SK-N-SH treated with all-trans-retinoic acid at 6 μM for 48 hours (cell line): ENCODE measurements around the gene MRPS27.
A peak's percentile ranks its signal among the peaks of the same experiment; 100 is the strongest.

Source experiments
- ATAC-seq: fragments of 200-7000 bp; cut with Tn5 transposase; 3 replicates; pipeline ENCODE4 v1.9.1; 2020; ENCODE audit warnings: mild to moderate bottlenecking, moderate library complexity
- ARNTL ChIP-seq: fragments of 450-650 bp; formaldehyde crosslinking; IDR thresholded peaks from 2 replicates; pipeline ENCODE4 v1.5.0; 2020; ENCODE audit warnings: low read depth, mild to moderate bottlenecking, moderate library complexity, borderline replicate concordance
- BACH2 ChIP-seq: fragments of 250-450 bp; sonication (Bioruptor Pico); IDR thresholded peaks from 2 replicates; pipeline ENCODE4 v1.9.0; 2021; ENCODE audit warnings: mild to moderate bottlenecking, borderline replicate concordance
- CSDC2 ChIP-seq: fragments of 250-450 bp; sonication (Bioruptor Pico); IDR thresholded peaks from 2 replicates; pipeline ENCODE4 v1.5.0; 2020; ENCODE audit warnings: mild to moderate bottlenecking, moderate library complexity
- ESRRG ChIP-seq: fragments of 250-450 bp; sonication (Bioruptor Pico); IDR thresholded peaks from 2 replicates; pipeline ENCODE4 v1.6.1; 2021; ENCODE audit warnings: mild to moderate bottlenecking
- GLIS3 ChIP-seq: fragments of 250-450 bp; sonication (Bioruptor Pico); IDR thresholded peaks from 2 replicates; pipeline ENCODE4 v1.5.0; 2020; ENCODE audit warnings: mild to moderate bottlenecking, moderate library complexity
- ISL1 ChIP-seq: fragments of 250-450 bp; sonication (Bioruptor Pico); IDR thresholded peaks from 2 replicates; pipeline ENCODE4 v2.1.2; 2022; ENCODE audit warnings: mild to moderate bottlenecking, moderate library complexity
- OSR1 ChIP-seq: fragments of 250-450 bp; sonication (Bioruptor Pico); IDR thresholded peaks from 2 replicates; pipeline ENCODE4 v1.8.0; 2022; ENCODE audit warnings: moderate library complexity, mild to moderate bottlenecking, inconsistent platforms
- PPARA ChIP-seq: fragments of 250-450 bp; sonication (Bioruptor Pico); IDR thresholded peaks from 2 replicates; pipeline ENCODE4 v1.5.0; 2020; ENCODE audit warnings: mild to moderate bottlenecking, borderline replicate concordance
- RARB ChIP-seq: fragments of 250-450 bp; sonication (Bioruptor Pico); IDR thresholded peaks from 2 replicates; pipeline ENCODE4 v1.8.0; 2021; ENCODE audit warnings: mild to moderate bottlenecking, moderate library complexity
- SNAI2 ChIP-seq: fragments of 250-450 bp; sonication (Bioruptor Pico); IDR thresholded peaks from 2 replicates; pipeline ENCODE4 v1.5.0; 2020; ENCODE audit warnings: mild to moderate bottlenecking, moderate library complexity
- TCF4 ChIP-seq: fragments of 250-450 bp; sonication (Bioruptor Pico); IDR thresholded peaks from 2 replicates; pipeline ENCODE4 v1.8.0; 2021; ENCODE audit warnings: mild to moderate bottlenecking, moderate library complexity, borderline replicate concordance
- TOX ChIP-seq: fragments of 250-450 bp; sonication (Bioruptor Pico); IDR thresholded peaks from 2 replicates; pipeline ENCODE4 v1.8.0; 2021; ENCODE audit warnings: mild to moderate bottlenecking, moderate library complexity, borderline replicate concordance
- ZC3H10 ChIP-seq: fragments of 250-450 bp; sonication (Bioruptor Pico); IDR thresholded peaks from 2 replicates; pipeline ENCODE4 v1.5.1; 2021; ENCODE audit warnings: mild to moderate bottlenecking, moderate library complexity
- ZFP3 ChIP-seq: fragments of 250-450 bp; sonication (Bioruptor Pico); IDR thresholded peaks from 2 replicates; pipeline ENCODE4 v1.5.0; 2020; ENCODE audit warnings: mild to moderate bottlenecking, moderate library complexity
- ZFP30 ChIP-seq: fragments of 450-650 bp; formaldehyde crosslinking; IDR thresholded peaks from 2 replicates; pipeline ENCODE4 v1.5.0; 2022; ENCODE audit warnings: mild to moderate bottlenecking, moderate library complexity
- ZNF565 ChIP-seq: fragments of 450-650 bp; formaldehyde crosslinking; conservative IDR thresholded peaks from 2 replicates; pipeline ENCODE4 v1.5.0; 2020; ENCODE audit warnings: low read depth, mild to moderate bottlenecking, moderate library complexity
- ZNF70 ChIP-seq: fragments of 450-650 bp; formaldehyde crosslinking; IDR thresholded peaks from 2 replicates; pipeline ENCODE4 v1.5.0; 2020; ENCODE audit warnings: mild to moderate bottlenecking, moderate library complexity
- ZNF8 ChIP-seq: fragments of 450-650 bp; formaldehyde crosslinking; IDR thresholded peaks from 2 replicates; pipeline ENCODE4 v1.5.0; 2020; ENCODE audit warnings: mild to moderate bottlenecking, moderate library complexity
- TF ChIP-seq, protein P1 (sequence below): fragments of 250-450 bp; sonication (Bioruptor Pico); IDR thresholded peaks from 2 replicates; pipeline ENCODE4 v1.8.0; 2021; ENCODE audit warnings: low read depth, mild to moderate bottlenecking, moderate library complexity, borderline replicate concordance
- TF ChIP-seq, protein P2 (sequence below): fragments of 250-450 bp; sonication (Bioruptor Pico); IDR thresholded peaks from 2 replicates; pipeline ENCODE4 v1.8.0; 2020; ENCODE audit warnings: mild to moderate bottlenecking, moderate library complexity, borderline replicate concordance
- TF ChIP-seq, protein P3 (sequence below): fragments of 250-450 bp; sonication (Bioruptor Pico); IDR thresholded peaks from 2 replicates; pipeline ENCODE4 v1.5.0; 2020; ENCODE audit warnings: mild to moderate bottlenecking, moderate library complexity

MRPS27 gene

DNA sequence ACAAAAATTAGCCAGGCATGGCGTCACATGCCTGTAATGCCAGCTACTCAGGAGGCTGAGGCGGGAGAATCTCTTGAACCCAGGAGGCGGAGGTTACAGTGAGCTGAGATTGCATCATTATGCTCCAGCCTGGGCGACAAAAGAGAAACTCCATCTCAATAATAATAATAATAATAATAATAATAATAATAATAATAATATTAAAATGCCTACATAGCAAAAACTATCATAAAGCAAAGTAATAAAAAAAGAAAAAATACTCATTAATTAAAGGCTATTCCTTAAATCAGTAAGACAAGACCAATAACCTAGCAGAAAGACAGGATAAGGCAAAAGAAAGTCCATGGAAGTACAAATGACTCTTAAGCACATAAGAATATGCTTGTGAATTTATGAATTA lies 50.0 kb downstream of the MRPS27 start:
- ATAC-seq, result no peak

DNA sequence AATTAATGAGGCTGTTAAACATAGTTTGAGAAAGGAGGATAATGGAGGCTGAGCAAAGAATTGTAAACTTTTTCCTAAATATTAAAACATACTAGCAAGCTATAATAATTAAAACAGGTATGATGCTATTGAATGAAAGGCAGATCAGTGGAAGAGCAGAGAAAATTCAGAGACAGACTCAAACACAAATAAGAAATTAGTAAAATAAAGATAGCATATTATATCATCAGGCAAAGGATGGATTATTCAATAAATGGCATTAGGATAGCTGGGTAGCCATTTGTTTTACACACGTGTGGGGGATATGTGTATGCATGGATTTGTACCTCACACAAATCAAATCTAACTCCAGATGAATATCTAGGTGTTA lies 50.6 kb downstream of the MRPS27 start:
- no peak for ATAC-seq
- TF ChIP-seq ZNF70 (no peak), OSR1 (CRISPR knock-in tag) (no peak), ESRRG (CRISPR knock-in tag) (no peak), PPARA (CRISPR knock-in tag) (no peak), TOX (CRISPR knock-in tag) (no peak)

More for the DNA sequence above, 50.0 kb downstream of the MRPS27 start:
- TF ChIP-seq ISL1 (CRISPR knock-in tag), result no peak
- TF ChIP-seq CSDC2 (CRISPR knock-in tag), result no peak
- TF ChIP-seq, protein P1, sequence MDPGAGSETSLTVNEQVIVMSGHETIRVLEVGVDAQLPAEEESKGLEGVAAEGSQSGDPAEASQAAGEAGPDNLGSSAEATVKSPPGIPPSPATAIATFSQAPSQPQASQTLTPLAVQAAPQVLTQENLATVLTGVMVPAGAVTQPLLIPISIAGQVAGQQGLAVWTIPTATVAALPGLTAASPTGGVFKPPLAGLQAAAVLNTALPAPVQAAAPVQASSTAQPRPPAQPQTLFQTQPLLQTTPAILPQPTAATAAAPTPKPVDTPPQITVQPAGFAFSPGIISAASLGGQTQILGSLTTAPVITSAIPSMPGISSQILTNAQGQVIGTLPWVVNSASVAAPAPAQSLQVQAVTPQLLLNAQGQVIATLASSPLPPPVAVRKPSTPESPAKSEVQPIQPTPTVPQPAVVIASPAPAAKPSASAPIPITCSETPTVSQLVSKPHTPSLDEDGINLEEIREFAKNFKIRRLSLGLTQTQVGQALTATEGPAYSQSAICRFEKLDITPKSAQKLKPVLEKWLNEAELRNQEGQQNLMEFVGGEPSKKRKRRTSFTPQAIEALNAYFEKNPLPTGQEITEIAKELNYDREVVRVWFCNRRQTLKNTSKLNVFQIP (CRISPR knock-in tag), result no peak
- no peak for TF ChIP-seq BACH2 (CRISPR knock-in tag)
- no peak for TF ChIP-seq GLIS3 (CRISPR knock-in tag)
- TF ChIP-seq, protein P2, sequence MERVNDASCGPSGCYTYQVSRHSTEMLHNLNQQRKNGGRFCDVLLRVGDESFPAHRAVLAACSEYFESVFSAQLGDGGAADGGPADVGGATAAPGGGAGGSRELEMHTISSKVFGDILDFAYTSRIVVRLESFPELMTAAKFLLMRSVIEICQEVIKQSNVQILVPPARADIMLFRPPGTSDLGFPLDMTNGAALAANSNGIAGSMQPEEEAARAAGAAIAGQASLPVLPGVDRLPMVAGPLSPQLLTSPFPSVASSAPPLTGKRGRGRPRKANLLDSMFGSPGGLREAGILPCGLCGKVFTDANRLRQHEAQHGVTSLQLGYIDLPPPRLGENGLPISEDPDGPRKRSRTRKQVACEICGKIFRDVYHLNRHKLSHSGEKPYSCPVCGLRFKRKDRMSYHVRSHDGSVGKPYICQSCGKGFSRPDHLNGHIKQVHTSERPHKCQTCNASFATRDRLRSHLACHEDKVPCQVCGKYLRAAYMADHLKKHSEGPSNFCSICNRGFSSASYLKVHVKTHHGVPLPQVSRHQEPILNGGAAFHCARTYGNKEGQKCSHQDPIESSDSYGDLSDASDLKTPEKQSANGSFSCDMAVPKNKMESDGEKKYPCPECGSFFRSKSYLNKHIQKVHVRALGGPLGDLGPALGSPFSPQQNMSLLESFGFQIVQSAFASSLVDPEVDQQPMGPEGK, result no peak
- TF ChIP-seq TCF4 (CRISPR knock-in tag), result no peak

DNA sequence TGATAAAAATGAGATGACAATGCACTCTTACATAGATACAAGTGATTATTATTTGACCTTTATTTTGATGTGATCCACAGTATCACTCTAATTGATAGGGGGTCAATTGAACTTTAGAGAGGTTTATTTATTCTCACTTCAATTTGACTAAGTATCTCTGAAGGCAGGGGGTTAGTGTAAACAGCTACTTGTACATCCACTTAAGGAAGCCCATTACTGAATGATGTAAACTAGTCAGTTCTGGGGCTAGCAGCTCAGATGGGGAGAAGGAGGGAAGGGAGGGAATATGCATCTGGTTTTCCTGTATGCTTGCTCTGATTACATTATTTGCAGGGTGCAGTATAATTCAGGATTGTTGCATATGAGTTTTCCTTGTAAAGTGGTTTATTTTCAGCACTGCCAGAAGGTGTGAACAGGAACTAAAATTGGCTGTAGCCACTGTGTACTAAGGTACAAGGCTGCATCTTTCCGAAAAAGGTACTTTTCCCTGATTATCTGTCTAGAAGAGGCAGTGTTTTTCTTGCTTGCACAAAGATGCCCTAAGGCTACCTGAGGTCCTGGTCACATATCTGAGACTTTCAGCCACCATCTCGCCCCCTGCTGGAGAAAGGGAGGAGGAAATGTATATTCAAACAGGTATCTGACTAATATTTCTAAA lies 51.2 kb downstream of the MRPS27 start:
- ATAC-seq, result peak; percentile 67
- TF ChIP-seq ARNTL (no peak), ZC3H10 (CRISPR knock-in tag) (no peak), SNAI2 (CRISPR knock-in tag) (no peak), ZFP3 (CRISPR knock-in tag) (no peak), ISL1 (CRISPR knock-in tag) (no peak), ZNF8 (no peak), OSR1 (CRISPR knock-in tag) (no peak), BACH2 (CRISPR knock-in tag) (no peak), CSDC2 (CRISPR knock-in tag) (no peak)

DNA sequence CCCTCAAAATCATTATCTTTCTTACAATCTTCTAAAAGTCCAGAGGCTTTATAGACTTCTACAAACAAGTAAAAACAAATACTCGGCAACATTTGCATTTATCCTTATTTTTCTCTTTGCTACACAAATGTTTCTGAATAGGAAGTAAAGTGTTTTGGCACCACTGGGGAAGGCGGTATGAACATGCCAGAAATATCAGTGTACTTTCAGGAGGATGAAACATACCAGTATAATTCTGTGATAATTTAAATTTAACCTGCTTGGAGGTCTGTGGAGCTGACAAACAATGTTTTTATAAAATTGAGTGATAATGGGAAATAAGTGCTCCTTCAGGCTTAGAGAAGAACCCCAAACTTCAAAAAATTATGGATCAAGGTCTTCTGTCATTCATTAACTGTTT lies 51.8 kb downstream of the MRPS27 start:
- TF ChIP-seq ARNTL (no peak), ZC3H10 (CRISPR knock-in tag) (no peak), RARB (CRISPR knock-in tag) (no peak), ISL1 (CRISPR knock-in tag) (no peak), ZFP30 (CRISPR knock-in tag) (no peak), ZNF565 (CRISPR knock-in tag) (no peak), ZNF70 (no peak), GLIS3 (CRISPR knock-in tag) (no peak), OSR1 (CRISPR knock-in tag) (no peak), TCF4 (CRISPR knock-in tag) (no peak), ESRRG (CRISPR knock-in tag) (no peak), ZNF8 (no peak), SNAI2 (CRISPR knock-in tag) (no peak)
- TF ChIP-seq, protein P3, sequence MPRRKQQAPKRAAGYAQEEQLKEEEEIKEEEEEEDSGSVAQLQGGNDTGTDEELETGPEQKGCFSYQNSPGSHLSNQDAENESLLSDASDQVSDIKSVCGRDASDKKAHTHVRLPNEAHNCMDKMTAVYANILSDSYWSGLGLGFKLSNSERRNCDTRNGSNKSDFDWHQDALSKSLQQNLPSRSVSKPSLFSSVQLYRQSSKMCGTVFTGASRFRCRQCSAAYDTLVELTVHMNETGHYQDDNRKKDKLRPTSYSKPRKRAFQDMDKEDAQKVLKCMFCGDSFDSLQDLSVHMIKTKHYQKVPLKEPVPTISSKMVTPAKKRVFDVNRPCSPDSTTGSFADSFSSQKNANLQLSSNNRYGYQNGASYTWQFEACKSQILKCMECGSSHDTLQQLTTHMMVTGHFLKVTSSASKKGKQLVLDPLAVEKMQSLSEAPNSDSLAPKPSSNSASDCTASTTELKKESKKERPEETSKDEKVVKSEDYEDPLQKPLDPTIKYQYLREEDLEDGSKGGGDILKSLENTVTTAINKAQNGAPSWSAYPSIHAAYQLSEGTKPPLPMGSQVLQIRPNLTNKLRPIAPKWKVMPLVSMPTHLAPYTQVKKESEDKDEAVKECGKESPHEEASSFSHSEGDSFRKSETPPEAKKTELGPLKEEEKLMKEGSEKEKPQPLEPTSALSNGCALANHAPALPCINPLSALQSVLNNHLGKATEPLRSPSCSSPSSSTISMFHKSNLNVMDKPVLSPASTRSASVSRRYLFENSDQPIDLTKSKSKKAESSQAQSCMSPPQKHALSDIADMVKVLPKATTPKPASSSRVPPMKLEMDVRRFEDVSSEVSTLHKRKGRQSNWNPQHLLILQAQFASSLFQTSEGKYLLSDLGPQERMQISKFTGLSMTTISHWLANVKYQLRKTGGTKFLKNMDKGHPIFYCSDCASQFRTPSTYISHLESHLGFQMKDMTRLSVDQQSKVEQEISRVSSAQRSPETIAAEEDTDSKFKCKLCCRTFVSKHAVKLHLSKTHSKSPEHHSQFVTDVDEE (CRISPR knock-in tag), result no peak
- TF ChIP-seq, protein P2, result no peak
- TF ChIP-seq, protein P1 (CRISPR knock-in tag), result no peak
- no peak for ATAC-seq
